Epithelial cell of alveolus of lung (primary cell): Measurements from ENCODE around the gene APOC4. TPM values are rescaled to one million over a fixed set of nuclear protein-coding genes. Genes with fewer than 3 reads are reported as not detected.

Source experiments
- total RNA-seq: library from RNA; depleted of rRNA; stranded (reverse); fragments of >200 nt; gene quantifications from 2 replicates; pipeline ENCODE4 v1.2.1, GENCODE V29; 2015

APOC4 gene
- total RNA-seq = not detected in 2 replicates

GRCh38 chr19:44942067-44942571, at the start of gene APOC4:
APOC4 (plus strand) TSS chr19:44942237; CDS start chr19:44942278, 41 bp downstream.

GRCh38 chr19:44905437-44906160, 36.4 kb upstream of the APOC4 start, which contains the start of gene APOE:
APOE (plus strand) TSS chr19:44905796; CDS start chr19:44906625, 829 bp downstream.

GRCh38 chr19:44914433-44915206, 27.4 kb upstream of the APOC4 start, which contains the start of gene APOC1:
APOC1 (plus strand) TSS chr19:44914608; CDS start chr19:44914892, 284 bp downstream.

GRCh38 chr19:44954649-44955504, 12.8 kb downstream of the APOC4 start, which contains the start of gene CLPTM1:
CLPTM1 (plus strand) TSS chr19:44955380; CDS start chr19:44955396, 16 bp downstream.

Other genes with a start within 250 kb of the APOC4 start
- not detected in 2 replicates for gene CEACAM16, start 243.1 kb upstream of the APOC4 start, total RNA-seq
- gene BCL3, start 193.5 kb upstream of the APOC4 start, total RNA-seq = 33.4 and 58.0 TPM in 2 replicates
- 3.0 TPM in 1 of 2 replicates, not detected in the other for gene CBLC, start 164.3 kb upstream of the APOC4 start, total RNA-seq
- 31.2 and 70.5 TPM in 2 replicates for gene BCAM, start 133.1 kb upstream of the APOC4 start, total RNA-seq
- 164 and 177 TPM in 2 replicates for gene NECTIN2, start 95.9 kb upstream of the APOC4 start, total RNA-seq
- 43.9 and 67.0 TPM in 2 replicates for gene TOMM40, start 51.0 kb upstream of the APOC4 start, total RNA-seq
- 12.5 and 510 TPM in 2 replicates for gene APOE, start 36.4 kb upstream of the APOC4 start, total RNA-seq
- 10.3 and 57.2 TPM in 2 replicates for gene APOC1, start 27.6 kb upstream of the APOC4 start, total RNA-seq
- gene APOC2, start 3.8 kb downstream of the APOC4 start, total RNA-seq = not detected in 2 replicates
- gene CLPTM1, start 13.1 kb downstream of the APOC4 start, total RNA-seq = 48.2 and 88.1 TPM in 2 replicates
- 4.2 and 34.4 TPM in 2 replicates for gene RELB, start 59.2 kb downstream of the APOC4 start, total RNA-seq
- gene CLASRP, start 96.8 kb downstream of the APOC4 start, total RNA-seq = 11.9 and 74.0 TPM in 2 replicates
- gene ZNF296, start 134.2 kb downstream of the APOC4 start, total RNA-seq = 0.26 and 1.5 TPM in 2 replicates
- gene GEMIN7, start 137.0 kb downstream of the APOC4 start, total RNA-seq = 34.7 and 48.5 TPM in 2 replicates
- 16.2 and 32.3 TPM in 2 replicates for gene PPP1R37, start 150.9 kb downstream of the APOC4 start, total RNA-seq
- gene NKPD1, start 218.7 kb downstream of the APOC4 start, total RNA-seq = under 0.01 and 0.16 TPM in 2 replicates
- 14.1 and 33.1 TPM in 2 replicates for gene TRAPPC6A, start 236.0 kb downstream of the APOC4 start, total RNA-seq
- 5.0 and 8.6 TPM in 2 replicates for gene BLOC1S3, start 236.5 kb downstream of the APOC4 start, total RNA-seq